ENCODE data around the gene KCNC2. TPM values are rescaled to one million over a fixed set of nuclear protein-coding genes. Genes with fewer than 3 reads are reported as not detected.
A peak's percentile ranks its signal among the peaks of the same experiment; 100 is the strongest.

The KCNC2 gene
- total RNA-seq, 2 experiments from 2014 or later: not detected

DNA sequence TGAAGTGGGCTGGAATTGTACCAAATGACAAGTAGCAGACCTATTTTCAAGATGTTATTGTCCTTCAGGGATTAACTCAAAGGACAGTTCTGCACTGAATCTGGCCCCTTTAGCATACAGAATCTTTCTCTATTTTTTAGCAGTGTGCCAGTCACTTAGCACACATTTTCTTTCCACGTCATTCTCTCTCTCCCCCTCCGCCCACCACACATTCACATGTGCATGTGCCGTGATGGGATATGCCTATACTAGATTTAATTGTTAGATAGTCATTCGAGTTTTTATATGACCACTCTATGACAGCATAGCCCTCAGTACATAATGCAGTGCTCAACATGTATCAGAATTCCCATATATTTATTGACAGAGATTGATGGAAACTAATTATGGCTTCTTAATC, 129.1 kb downstream of the KCNC2 start:
- no peaks in the 10 kb centered on the region for H3K36me3 Mint-ChIP-seq
- no peak for ATAC-seq (ENCODE audit: low read depth)
- no peaks in the 10 kb centered on the region for H3K4me1 Mint-ChIP-seq
- POLR2A ChIA-PET: no interaction called here
- H3K27me3 Mint-ChIP-seq: no peaks in the 10 kb centered on the region
- H3K9me3 Mint-ChIP-seq: no peaks in the 10 kb centered on the region
- no peak overlapping the region for H3K27ac Mint-ChIP-seq
- no peak overlapping the region for H3K4me3 Mint-ChIP-seq
- no peak for DNase-seq

DNA sequence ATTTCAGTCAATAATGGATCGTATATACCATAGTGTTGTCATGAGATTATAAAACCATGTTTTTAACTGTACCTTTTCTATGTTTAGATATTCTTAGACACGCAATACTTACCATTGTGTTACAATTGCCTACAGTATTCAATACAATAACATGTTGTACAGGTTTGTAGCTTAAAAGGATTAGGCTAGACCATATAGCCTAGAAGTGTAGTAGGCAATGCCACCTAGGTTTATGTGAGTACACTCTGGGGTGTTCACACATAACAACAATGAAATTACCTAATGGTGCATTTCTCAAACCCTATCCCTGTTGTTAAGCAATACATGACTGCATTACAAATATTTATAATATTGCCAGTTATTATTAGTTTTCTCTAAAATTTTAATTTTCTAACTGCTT, 144.2 kb downstream of the KCNC2 start:
- no peaks in the 10 kb centered on the region for H3K27me3 Mint-ChIP-seq
- H3K36me3 Mint-ChIP-seq: no peaks in the 10 kb centered on the region
- no peak overlapping the region for H3K27ac Mint-ChIP-seq
- DNase-seq (no peak), ATAC-seq (ENCODE audit: low read depth) (no peak)
- no peaks in the 10 kb centered on the region for H3K4me1 Mint-ChIP-seq
- no peak overlapping the region for H3K4me3 Mint-ChIP-seq
- POLR2A ChIA-PET: no interaction called here
- peaks cover 2% of the 10 kb centered on the region for H3K9me3 Mint-ChIP-seq

DNA sequence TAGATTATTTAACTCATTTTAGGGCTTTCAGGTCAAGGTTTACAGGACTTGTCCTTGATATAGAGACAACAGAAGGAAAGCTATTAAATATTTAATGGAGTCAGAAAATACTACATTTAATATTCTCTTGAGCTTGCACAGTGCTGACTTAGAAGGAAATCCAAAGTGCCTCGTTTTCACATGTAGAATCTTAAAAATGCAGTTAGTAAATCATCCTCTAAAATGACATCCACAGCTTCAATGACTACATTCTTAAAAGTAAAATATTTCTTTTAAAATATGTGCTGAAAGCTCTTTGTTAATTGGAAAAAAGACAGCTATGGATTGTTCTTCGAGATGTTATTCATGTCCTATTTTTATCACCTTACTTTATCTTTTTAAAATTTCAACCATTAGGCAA, 146.9 kb downstream of the KCNC2 start:
- no peaks in the 10 kb centered on the region for H3K36me3 Mint-ChIP-seq
- POLR2A ChIA-PET: no interaction called here
- DNase-seq: no peak
- no peak overlapping the region for H3K27ac Mint-ChIP-seq
- H3K4me3 Mint-ChIP-seq: no peak overlapping the region
- no peaks in the 10 kb centered on the region for H3K9me3 Mint-ChIP-seq
- no peak for ATAC-seq (ENCODE audit: low read depth)
- H3K4me1 Mint-ChIP-seq: no peaks in the 10 kb centered on the region
- no peaks in the 10 kb centered on the region for H3K27me3 Mint-ChIP-seq

DNA sequence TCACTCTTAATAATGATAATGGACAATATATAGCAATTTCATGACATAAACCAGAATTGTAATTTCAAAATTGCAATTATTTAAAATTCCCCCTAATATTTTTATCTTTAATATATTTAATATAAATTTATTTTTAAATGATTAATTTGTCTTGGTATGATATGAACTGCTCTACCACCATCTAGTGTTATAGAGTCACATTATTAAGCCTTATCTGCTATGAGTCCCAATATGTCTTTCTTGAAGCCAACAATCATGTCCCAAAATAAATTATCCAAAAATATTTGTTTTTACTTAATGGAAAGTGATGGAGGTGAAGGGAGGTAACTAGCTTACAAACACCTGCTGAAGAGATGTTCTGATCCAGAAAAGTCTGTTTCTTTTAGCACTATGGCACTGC, 151.4 kb downstream of the KCNC2 start:
- ATAC-seq (ENCODE audit: low read depth): no peak
- Mint-ChIP-seq H3K4me1 (no peaks in the 10 kb centered on the region), H3K27me3 (no peaks in the 10 kb centered on the region), H3K9me3 (no peaks in the 10 kb centered on the region), H3K36me3 (no peaks in the 10 kb centered on the region), H3K4me3 (no peak overlapping the region), H3K27ac (no peak overlapping the region)
- POLR2A ChIA-PET: no interaction called here
- DNase-seq: no peak

DNA sequence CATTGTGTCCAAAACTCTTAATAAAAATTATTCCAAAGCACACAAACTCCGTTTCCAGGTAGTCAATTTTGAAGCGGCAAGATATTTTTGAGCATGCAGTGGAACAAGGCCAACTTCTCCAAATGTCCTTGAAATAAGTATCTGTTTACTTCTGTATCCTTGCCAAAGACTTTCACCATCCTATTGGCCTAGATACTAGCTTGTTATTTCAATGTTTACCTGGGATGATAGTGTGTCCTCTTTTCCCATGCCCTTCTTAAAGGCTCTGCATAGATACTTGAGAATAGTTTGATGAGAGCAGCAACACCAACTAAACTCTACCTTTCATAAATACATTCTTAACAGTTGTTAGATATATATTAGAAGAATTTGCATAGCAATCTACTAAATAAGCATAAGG, 160.9 kb downstream of the KCNC2 start:
- no peak for ATAC-seq (ENCODE audit: low read depth)
- H3K27me3 Mint-ChIP-seq: no peaks in the 10 kb centered on the region
- DNase-seq: no peak
- H3K4me1 Mint-ChIP-seq: no peaks in the 10 kb centered on the region
- POLR2A ChIA-PET: no interaction called here
- no peaks in the 10 kb centered on the region for H3K36me3 Mint-ChIP-seq
- no peak overlapping the region for H3K27ac Mint-ChIP-seq
- peaks cover 2% of the 10 kb centered on the region for H3K9me3 Mint-ChIP-seq
- no peak overlapping the region for H3K4me3 Mint-ChIP-seq

DNA sequence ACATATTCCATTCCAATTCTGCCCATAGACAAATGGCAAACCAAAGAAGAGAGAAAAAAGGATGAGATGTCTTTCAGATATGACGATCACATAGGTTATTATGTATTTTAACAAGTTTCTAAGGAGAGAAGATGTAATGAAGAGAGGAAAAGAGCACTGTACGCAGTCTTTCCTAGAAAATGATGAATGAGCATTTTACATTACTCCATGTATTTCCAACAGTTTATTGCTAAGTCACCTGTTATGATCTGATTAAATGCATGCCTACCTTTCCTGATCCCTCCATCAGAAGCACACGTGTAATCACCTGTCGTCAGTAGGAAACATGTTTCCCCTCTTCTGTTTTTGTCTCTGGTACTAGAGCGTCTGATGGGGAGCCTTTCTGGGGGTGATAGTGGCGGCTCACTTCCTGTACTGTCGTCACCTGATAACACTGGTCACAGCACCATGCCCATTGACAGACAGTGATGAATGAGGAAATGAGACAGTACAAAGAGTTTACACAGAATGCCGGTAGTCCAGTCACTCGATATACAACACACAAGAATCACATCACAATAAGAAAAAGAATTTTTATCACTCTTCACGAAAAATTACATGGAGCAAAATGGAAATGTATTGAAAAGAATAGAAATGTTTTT, 161.6 kb downstream of the KCNC2 start:
- no peaks in the 10 kb centered on the region for H3K36me3 Mint-ChIP-seq
- H3K4me1 Mint-ChIP-seq: no peaks in the 10 kb centered on the region
- H3K27ac Mint-ChIP-seq: no peak overlapping the region
- no peaks in the 10 kb centered on the region for H3K27me3 Mint-ChIP-seq
- POLR2A ChIA-PET: no interaction called here
- H3K4me3 Mint-ChIP-seq: no peak overlapping the region
- no peak for DNase-seq
- peaks cover 2% of the 10 kb centered on the region for H3K9me3 Mint-ChIP-seq
- no peak for ATAC-seq (ENCODE audit: low read depth)

DNA sequence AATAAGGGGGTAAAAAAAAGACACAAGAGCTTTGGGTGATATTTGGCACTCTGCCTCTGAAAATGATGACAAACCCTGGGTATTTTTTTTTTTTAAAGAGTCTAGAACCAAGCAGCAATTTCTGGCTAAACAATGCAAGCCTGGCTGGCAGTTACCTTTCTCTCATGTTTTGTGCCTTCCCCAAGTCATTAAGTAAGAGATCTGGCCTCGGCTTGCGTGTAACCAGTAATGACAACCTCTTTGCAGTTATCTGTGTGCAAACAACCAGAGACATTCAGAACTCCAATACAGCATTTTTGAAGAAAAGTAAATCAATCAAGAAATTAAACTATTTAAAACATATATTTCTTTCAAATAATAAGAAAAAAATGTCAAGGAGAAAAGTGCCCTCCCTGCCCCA, 167.5 kb downstream of the KCNC2 start:
- POLR2A ChIA-PET: no interaction called here
- Mint-ChIP-seq H3K36me3 (no peaks in the 10 kb centered on the region), H3K27me3 (no peaks in the 10 kb centered on the region), H3K4me1 (no peaks in the 10 kb centered on the region), H3K9me3 (no peaks in the 10 kb centered on the region), H3K4me3 (no peak overlapping the region), H3K27ac (no peak overlapping the region)
- ATAC-seq (ENCODE audit: low read depth) (no peak), DNase-seq (no peak)

DNA sequence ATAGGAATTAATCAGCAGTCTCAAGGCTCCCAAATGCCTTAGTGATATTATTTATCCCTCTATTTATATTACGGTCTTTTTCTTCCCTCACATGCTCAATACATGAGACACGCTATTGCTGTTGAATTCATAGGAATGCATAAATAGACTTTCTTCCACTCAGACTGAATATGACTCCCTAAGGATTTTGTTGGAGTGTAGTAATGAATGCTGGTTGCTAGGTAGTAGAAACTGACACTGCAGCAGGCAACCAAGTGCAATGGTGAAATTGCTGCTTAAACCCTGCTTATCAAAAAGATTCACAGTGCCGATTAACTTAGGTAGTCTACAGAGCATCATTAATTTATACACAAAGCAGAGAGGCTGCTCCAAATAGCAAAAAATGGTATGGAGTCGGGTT, 168.2 kb downstream of the KCNC2 start:
- POLR2A ChIA-PET: no interaction called here
- ATAC-seq (ENCODE audit: low read depth) (no peak), DNase-seq (no peak)
- H3K9me3 Mint-ChIP-seq: no peaks in the 10 kb centered on the region
- H3K36me3 Mint-ChIP-seq: no peaks in the 10 kb centered on the region
- H3K27ac Mint-ChIP-seq: no peak overlapping the region
- no peak overlapping the region for H3K4me3 Mint-ChIP-seq
- H3K27me3 Mint-ChIP-seq: no peaks in the 10 kb centered on the region
- no peaks in the 10 kb centered on the region for H3K4me1 Mint-ChIP-seq

DNA sequence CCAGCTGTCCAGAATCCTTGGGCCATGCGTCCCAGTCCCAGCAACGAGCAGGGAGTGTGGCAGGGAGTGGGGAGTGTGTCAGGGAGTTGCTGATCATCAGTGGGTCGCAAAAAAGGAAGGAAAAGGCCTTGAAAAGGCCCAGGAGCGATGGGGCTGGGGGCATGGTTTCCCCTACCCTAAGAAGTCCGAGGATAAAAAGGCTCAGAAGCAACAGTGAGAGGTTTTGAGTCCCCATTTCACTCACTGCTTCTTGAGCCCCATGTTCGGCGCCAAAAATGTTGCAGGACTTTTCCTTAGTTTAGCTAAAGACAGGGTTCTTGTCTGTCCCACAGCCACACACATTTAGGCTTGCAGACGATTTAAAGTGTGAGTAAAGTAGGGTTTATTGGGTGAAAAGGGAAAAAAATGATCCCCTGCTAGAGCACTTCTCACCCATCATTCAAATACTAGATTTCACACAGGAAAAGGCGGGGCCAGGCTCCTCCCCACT, 189.5 kb downstream of the KCNC2 start:
- POLR2A ChIA-PET: no interaction called here
- H3K27me3 Mint-ChIP-seq: no peaks in the 10 kb centered on the region
- H3K9me3 Mint-ChIP-seq: peaks cover 29% of the 10 kb centered on the region
- H3K4me3 Mint-ChIP-seq: no peak overlapping the region
- H3K4me1 Mint-ChIP-seq: no peaks in the 10 kb centered on the region
- ATAC-seq (ENCODE audit: low read depth) (no peak), DNase-seq (no peak)
- H3K36me3 Mint-ChIP-seq: no peaks in the 10 kb centered on the region
- H3K27ac Mint-ChIP-seq: no peak overlapping the region

DNA sequence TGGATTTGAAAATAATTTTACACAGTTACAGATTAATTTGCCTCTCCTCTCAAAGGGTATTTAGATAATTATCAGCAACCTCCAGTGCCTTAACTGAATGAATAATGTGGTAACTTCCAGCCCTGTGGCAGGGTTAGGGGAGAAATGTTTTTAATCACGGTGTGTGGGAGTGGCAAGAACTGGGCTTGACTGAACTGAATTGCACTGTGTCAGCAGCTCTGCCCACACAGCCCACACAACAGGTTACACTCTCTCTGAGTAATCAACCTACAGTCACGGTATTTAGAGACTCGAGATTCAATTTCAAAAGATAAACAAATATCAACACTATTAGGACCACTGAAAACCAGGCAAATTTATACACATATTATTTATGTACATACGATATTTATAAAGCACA, 198.5 kb downstream of the KCNC2 start:
- H3K27ac Mint-ChIP-seq: no peak overlapping the region
- DNase-seq: no peak
- no peak for ATAC-seq (ENCODE audit: low read depth)

DNA sequence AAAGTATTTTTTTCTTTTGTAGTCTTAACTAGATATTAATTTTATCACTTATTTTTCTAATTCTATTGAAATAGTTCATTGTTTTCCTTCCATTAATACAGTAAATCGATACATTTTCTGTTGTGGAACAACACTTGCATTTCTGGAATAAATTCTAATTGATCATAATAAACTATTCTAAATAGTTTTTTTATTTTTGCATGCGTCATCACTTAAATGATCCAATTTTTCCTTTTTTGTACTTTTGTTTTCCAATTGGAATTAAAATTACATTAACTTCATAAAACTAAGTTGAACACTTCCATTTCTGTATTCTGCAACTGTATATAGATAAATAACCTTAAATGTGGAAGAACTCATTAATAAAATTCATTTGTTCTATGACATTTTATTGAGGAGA, 202.5 kb downstream of the KCNC2 start:
- no peak overlapping the region for H3K4me3 Mint-ChIP-seq
- ATAC-seq (ENCODE audit: low read depth) (no peak), DNase-seq (no peak)
- H3K27me3 Mint-ChIP-seq: no peaks in the 10 kb centered on the region
- peaks cover 2% of the 10 kb centered on the region for H3K9me3 Mint-ChIP-seq
- no peak overlapping the region for H3K27ac Mint-ChIP-seq
- H3K4me1 Mint-ChIP-seq: no peaks in the 10 kb centered on the region
- H3K36me3 Mint-ChIP-seq: no peaks in the 10 kb centered on the region
- POLR2A ChIA-PET: no interaction called here

More for the DNA sequence above, 198.5 kb downstream of the KCNC2 start:
- POLR2A ChIA-PET: no interaction called here
- H3K4me1 Mint-ChIP-seq: no peaks in the 10 kb centered on the region
- no peak overlapping the region for H3K4me3 Mint-ChIP-seq
- peaks cover 5% of the 10 kb centered on the region for H3K9me3 Mint-ChIP-seq
- H3K36me3 Mint-ChIP-seq: no peaks in the 10 kb centered on the region
- H3K27me3 Mint-ChIP-seq: no peaks in the 10 kb centered on the region

DNA sequence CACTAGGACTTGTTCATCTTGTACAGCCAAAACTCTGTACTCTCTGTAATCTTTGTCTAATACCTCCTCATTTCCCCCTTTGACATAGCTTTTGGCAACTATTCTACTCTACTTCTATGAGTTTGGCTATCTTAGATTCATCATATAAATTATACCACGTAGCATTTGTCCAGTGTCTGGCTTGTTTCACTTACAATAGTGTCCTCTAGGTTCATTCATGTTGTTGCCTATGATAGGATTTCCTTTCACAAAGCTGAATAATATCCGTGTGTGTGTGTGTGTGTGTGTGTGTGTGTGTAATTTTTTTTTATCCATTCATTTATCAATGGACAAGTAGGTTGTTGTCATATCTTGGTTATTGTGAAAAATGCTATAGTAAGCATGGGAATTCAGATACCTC, 209.5 kb downstream of the KCNC2 start:
- Mint-ChIP-seq H3K36me3 (no peaks in the 10 kb centered on the region), H3K4me1 (peaks cover 3% of the 10 kb centered on the region), H3K27me3 (no peaks in the 10 kb centered on the region), H3K4me3 (peak overlapping the region; percentile 47), H3K9me3 (no peaks in the 10 kb centered on the region), H3K27ac (no peak overlapping the region)
- POLR2A ChIA-PET: no interaction called here
- ATAC-seq (ENCODE audit: low read depth) (no peak), DNase-seq (no peak)

DNA sequence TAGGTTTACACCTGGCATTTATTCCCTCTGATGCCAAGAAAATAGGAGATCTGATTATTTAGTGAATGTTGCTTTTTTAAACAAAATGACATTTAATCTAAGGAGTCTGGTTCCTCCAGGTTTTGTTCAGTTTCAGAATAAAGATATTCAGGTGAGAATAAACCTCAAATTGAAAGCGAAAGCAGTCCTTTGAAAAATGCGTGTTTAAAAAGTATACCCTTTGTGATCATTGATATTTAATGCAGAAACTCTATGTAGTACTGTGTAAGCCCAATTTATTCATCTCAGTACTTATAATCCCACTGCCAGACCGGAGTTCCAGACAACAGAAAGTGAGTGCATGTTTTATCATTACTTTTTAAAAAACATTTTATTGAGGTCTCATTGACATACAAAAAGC, 210.2 kb downstream of the KCNC2 start:
- POLR2A ChIA-PET: no interaction called here
- no peaks in the 10 kb centered on the region for H3K36me3 Mint-ChIP-seq
- no peaks in the 10 kb centered on the region for H3K27me3 Mint-ChIP-seq
- ATAC-seq (ENCODE audit: low read depth): no peak
- H3K27ac Mint-ChIP-seq: peak overlapping the region; percentile 58
- H3K4me1 Mint-ChIP-seq: peaks cover 3% of the 10 kb centered on the region
- H3K4me3 Mint-ChIP-seq: peak overlapping the region; percentile 73
- no peaks in the 10 kb centered on the region for H3K9me3 Mint-ChIP-seq
- no peak for DNase-seq
